Astrocyte (in vitro differentiated cells and primary cell): ENCODE data around the gene MYO3B. TPM values are rescaled to one million over a fixed set of nuclear protein-coding genes. Genes with fewer than 3 reads are reported as not detected.

Source experiments
- DNase-seq: peaks from one replicate; pipeline ENCODE4 v3.0.0-alpha.2; 2010; ENCODE audit warnings: low read depth
- FAIRE-seq: peaks from 2 replicates; lab custom pipeline; 2011; peaks lifted over from hg19 to GRCh38; lab: Jason Lieb, UNC
- H2AFZ ChIP-seq: 2 replicates; pipeline ENCODE4 v1.6.0; 2012; ENCODE audit warnings: low read depth, low read length, inconsistent platforms
- H3K27ac ChIP-seq: 2 replicates; pipeline ENCODE4 v1.5.1; 2011; ENCODE audit warnings: low read depth, low read length, inconsistent platforms
- H3K27me3 ChIP-seq: 2 replicates; pipeline ENCODE4 v1.6.0; 2011; ENCODE audit warnings: low read length, inconsistent platforms; ENCODE audit not compliant: insufficient read depth
- H3K36me3 ChIP-seq: 2 replicates; pipeline ENCODE4 v1.5.1; 2011; ENCODE audit warnings: low read length, inconsistent platforms; ENCODE audit not compliant: insufficient read depth
- H3K4me1 ChIP-seq: 2 replicates; pipeline ENCODE4 v1.5.1; 2011; ENCODE audit warnings: low read length, inconsistent platforms; ENCODE audit not compliant: insufficient read depth
- H3K4me2 ChIP-seq: 2 replicates; pipeline ENCODE4 v1.6.0; 2012; ENCODE audit warnings: low read length, inconsistent platforms
- H3K4me3 ChIP-seq: 2 replicates; pipeline ENCODE4 v1.5.1; 2011; ENCODE audit warnings: low read depth, mild to moderate bottlenecking, low read length, inconsistent platforms; ENCODE audit not compliant: insufficient read depth
- H3K79me2 ChIP-seq: 2 replicates; pipeline ENCODE4 v1.6.0; 2012; ENCODE audit warnings: mild to moderate bottlenecking, low read length, inconsistent platforms; ENCODE audit not compliant: insufficient read depth
- H3K9ac ChIP-seq: 2 replicates; pipeline ENCODE4 v1.6.0; 2012; ENCODE audit warnings: mild to moderate bottlenecking, low read length, inconsistent platforms
- H3K9me3 ChIP-seq: 2 replicates; pipeline ENCODE4 v1.5.1; 2012; ENCODE audit warnings: low read depth, mild to moderate bottlenecking, low read length, inconsistent platforms; ENCODE audit not compliant: insufficient read depth
- H4K20me1 ChIP-seq: 2 replicates; pipeline ENCODE4 v1.6.0; 2012; ENCODE audit warnings: low read length, inconsistent platforms; ENCODE audit not compliant: insufficient read depth
- H3K27ac Mint-ChIP-seq: one replicate; pipeline ENCODE4 v1.8.0; 2021; ENCODE audit warnings: mild to moderate bottlenecking, mixed read lengths; ENCODE audit not compliant: unreplicated experiment
- H3K27me3 Mint-ChIP-seq: one replicate; pipeline ENCODE4 v1.8.0; 2021; ENCODE audit warnings: low read depth, mixed read lengths; ENCODE audit not compliant: unreplicated experiment
- H3K36me3 Mint-ChIP-seq: one replicate; pipeline ENCODE4 v1.8.0; 2021; ENCODE audit warnings: low read depth, mixed read lengths; ENCODE audit not compliant: unreplicated experiment
- H3K4me1 Mint-ChIP-seq: one replicate; pipeline ENCODE4 v1.8.0; 2021; ENCODE audit warnings: low read depth, mixed read lengths; ENCODE audit not compliant: unreplicated experiment
- H3K4me3 Mint-ChIP-seq: one replicate; pipeline ENCODE4 v1.8.0; 2021; ENCODE audit warnings: mild to moderate bottlenecking, moderate library complexity, mixed read lengths; ENCODE audit not compliant: unreplicated experiment
- H3K9me3 Mint-ChIP-seq: one replicate; pipeline ENCODE4 v1.8.0; 2021; ENCODE audit warnings: mild to moderate bottlenecking, mixed read lengths; ENCODE audit not compliant: unreplicated experiment
- EZH2 ChIP-seq: IDR thresholded peaks from 2 replicates; pipeline ENCODE4 v1.6.1; 2012; ENCODE audit warnings: mild to moderate bottlenecking, low read length, inconsistent platforms; ENCODE audit not compliant: insufficient read depth
- total RNA-seq: library from RNA; stranded (reverse); gene quantifications from 2 replicates; pipeline ENCODE4 v1.2.1, GENCODE V29; 2021
- TF ChIP-seq, protein P1 (sequence below): IDR thresholded peaks from 2 replicates; pipeline ENCODE4 v1.5.1; 2011; ENCODE audit warnings: low read depth, mild to moderate bottlenecking, inconsistent platforms, low read length, moderate library complexity; ENCODE audit not compliant: insufficient read depth

MYO3B gene
- total RNA-seq, 1 donor from 2014 or later, result not detected

DNA sequence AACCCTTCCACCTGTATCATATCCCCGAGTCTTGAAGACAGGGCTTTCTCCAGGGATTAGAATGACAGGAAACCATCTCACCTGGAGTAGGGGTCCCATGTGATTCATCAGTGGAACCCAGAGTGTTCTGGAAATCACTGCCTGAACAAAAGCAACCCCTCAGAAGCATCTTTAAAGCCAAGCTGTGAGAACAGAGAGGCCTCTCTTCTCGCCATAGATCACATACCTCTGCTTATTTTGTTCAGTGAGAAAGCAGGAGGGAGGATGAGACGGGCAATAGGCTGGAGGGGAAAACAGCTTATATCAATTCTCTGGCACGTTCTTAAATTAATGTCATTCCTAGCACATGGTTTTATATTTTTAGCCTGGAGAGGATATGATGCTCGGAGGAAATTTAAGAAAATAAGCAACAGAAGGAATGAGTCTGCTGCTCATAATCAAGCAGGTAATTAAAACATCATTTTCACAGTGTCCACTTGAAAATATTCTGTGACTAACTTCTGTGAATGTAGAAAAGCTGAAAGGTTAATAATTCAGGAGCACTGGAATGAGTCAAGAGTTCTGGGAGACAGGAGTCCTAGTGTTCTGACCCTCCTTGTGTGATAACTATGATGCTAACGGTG, 323.6 kb downstream of the MYO3B start:
- Histone ChIP-seq H3K4me3 (no peak overlapping the region), H3K79me2 (no peaks in the 10 kb centered on the region), H3K4me2 (no peak overlapping the region), H3K27ac (no peak overlapping the region), H2AFZ (no peak overlapping the region), H3K27me3 (peaks cover 9% of the 10 kb centered on the region), H3K9me3 (no peaks in the 10 kb centered on the region), H3K9ac (no peak overlapping the region), H4K20me1 (no peaks in the 10 kb centered on the region), H3K36me3 (no peaks in the 10 kb centered on the region), H3K4me1 (peaks cover 4% of the 10 kb centered on the region)
- Mint-ChIP-seq H3K4me3 (no peak overlapping the region), H3K36me3 (no peaks in the 10 kb centered on the region), H3K27ac (no peak overlapping the region), H3K4me1 (peaks cover 1% of the 10 kb centered on the region), H3K9me3 (no peaks in the 10 kb centered on the region), H3K27me3 (peaks cover 32% of the 10 kb centered on the region)
- DNase-seq (no peak), FAIRE-seq (no peak)
- TF ChIP-seq EZH2, result no peak
- TF ChIP-seq, protein P1, sequence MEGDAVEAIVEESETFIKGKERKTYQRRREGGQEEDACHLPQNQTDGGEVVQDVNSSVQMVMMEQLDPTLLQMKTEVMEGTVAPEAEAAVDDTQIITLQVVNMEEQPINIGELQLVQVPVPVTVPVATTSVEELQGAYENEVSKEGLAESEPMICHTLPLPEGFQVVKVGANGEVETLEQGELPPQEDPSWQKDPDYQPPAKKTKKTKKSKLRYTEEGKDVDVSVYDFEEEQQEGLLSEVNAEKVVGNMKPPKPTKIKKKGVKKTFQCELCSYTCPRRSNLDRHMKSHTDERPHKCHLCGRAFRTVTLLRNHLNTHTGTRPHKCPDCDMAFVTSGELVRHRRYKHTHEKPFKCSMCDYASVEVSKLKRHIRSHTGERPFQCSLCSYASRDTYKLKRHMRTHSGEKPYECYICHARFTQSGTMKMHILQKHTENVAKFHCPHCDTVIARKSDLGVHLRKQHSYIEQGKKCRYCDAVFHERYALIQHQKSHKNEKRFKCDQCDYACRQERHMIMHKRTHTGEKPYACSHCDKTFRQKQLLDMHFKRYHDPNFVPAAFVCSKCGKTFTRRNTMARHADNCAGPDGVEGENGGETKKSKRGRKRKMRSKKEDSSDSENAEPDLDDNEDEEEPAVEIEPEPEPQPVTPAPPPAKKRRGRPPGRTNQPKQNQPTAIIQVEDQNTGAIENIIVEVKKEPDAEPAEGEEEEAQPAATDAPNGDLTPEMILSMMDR, result no peak

DNA sequence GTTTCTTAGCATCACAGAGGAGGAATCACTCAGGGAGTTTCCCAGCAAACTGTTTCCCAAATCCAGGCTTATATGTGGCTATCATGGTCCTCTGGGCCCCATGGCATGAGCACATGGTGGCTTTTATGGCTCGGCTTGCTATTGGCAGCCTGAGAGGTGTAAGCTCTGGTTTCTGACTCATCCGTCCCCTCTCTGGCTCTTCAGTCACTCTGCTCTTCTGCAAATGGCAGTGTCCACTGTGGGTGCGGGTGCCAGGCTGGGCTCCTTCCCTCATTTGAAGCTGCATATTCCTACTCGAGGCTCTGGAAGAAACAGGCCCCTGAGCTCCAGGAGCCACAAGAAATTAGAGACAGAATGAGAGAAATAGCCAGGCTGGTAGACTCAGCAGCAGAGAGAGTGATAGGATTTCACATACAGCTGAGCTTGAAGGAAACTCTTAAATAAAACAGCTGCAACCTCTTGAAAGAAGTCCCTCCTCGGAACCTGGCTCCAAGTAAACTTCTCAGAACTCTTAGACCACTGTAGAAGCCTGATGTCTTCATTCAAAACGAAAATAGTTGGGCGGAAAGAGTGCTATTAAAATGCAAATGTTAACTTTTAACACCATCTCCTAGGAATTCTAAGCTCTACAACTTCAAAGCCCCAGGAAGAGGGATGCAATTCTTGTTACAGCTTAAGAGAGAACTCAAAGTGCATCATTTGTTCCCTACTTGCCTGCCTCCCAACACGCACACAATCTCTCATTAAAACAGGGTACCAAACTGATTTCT, 324.6 kb downstream of the MYO3B start:
- no peak overlapping the region for H2AFZ ChIP-seq
- H4K20me1 ChIP-seq, result no peaks in the 10 kb centered on the region
- H3K4me3 Mint-ChIP-seq, result no peak overlapping the region
- TF ChIP-seq EZH2, result no peak
- TF ChIP-seq, protein P1, result no peak
- H3K9ac ChIP-seq, result no peak overlapping the region
- H3K36me3 ChIP-seq, result no peaks in the 10 kb centered on the region
- FAIRE-seq (no peak), DNase-seq (no peak)
- H3K4me1 ChIP-seq, result peaks cover 7% of the 10 kb centered on the region
- H3K36me3 Mint-ChIP-seq, result no peaks in the 10 kb centered on the region
- peaks cover 34% of the 10 kb centered on the region for H3K27me3 Mint-ChIP-seq
- H3K27ac ChIP-seq, result no peak overlapping the region
- H3K27ac Mint-ChIP-seq, result no peak overlapping the region
- no peaks in the 10 kb centered on the region for H3K9me3 Mint-ChIP-seq
- no peaks in the 10 kb centered on the region for H3K79me2 ChIP-seq
- no peak overlapping the region for H3K4me3 ChIP-seq
- peaks cover 8% of the 10 kb centered on the region for H3K4me1 Mint-ChIP-seq
- no peaks in the 10 kb centered on the region for H3K9me3 ChIP-seq
- peaks cover 9% of the 10 kb centered on the region for H3K27me3 ChIP-seq
- H3K4me2 ChIP-seq, result no peak overlapping the region

- H3K27ac ChIP-seq, result no peak overlapping the region
- TF ChIP-seq, protein P1, result no peak
- TF ChIP-seq EZH2, result no peak
- FAIRE-seq (no peak), DNase-seq (no peak)
- H3K4me2 ChIP-seq, result peak overlapping the region; percentile 28
- no peaks in the 10 kb centered on the region for H3K79me2 ChIP-seq
- H3K27me3 ChIP-seq, result peaks cover 9% of the 10 kb centered on the region
- no peak overlapping the region for H3K9ac ChIP-seq
- Mint-ChIP-seq H3K4me1 (peaks cover 11% of the 10 kb centered on the region), H3K27ac (no peak overlapping the region), H3K9me3 (no peaks in the 10 kb centered on the region), H3K36me3 (no peaks in the 10 kb centered on the region), H3K4me3 (no peak overlapping the region), H3K27me3 (peaks cover 33% of the 10 kb centered on the region)
- H3K4me1 ChIP-seq, result peaks cover 12% of the 10 kb centered on the region
- no peak overlapping the region for H3K4me3 ChIP-seq
- H3K36me3 ChIP-seq, result no peaks in the 10 kb centered on the region
- no peaks in the 10 kb centered on the region for H4K20me1 ChIP-seq
- no peaks in the 10 kb centered on the region for H3K9me3 ChIP-seq
- H2AFZ ChIP-seq, result no peak overlapping the region
These were observed 325.6 kb downstream of the MYO3B start for GRCh38 chr2:170503563-170503962.
